Neuron (in vitro differentiated cells): ENCODE results near the gene UGT1A4.

Experiments used
- H2AFZ ChIP-seq: one replicate; pipeline ENCODE4 v1.6.1; 2013; ENCODE audit warnings: low read depth, mild to moderate bottlenecking, inconsistent platforms, low read length, moderate library complexity
- H3K27me3 ChIP-seq: one replicate; pipeline ENCODE4 v1.6.1; 2013; ENCODE audit warnings: low read length; ENCODE audit not compliant: insufficient read depth
- H3K36me3 ChIP-seq: one replicate; pipeline ENCODE4 v1.6.1; 2013; ENCODE audit warnings: low read length; ENCODE audit not compliant: insufficient read depth
- H3K4me1 ChIP-seq: one replicate; pipeline ENCODE4 v1.6.1; 2013; ENCODE audit warnings: low read length; ENCODE audit not compliant: insufficient read depth
- H3K4me3 ChIP-seq: 2 replicates; pipeline ENCODE4 v1.5.1; 2013; ENCODE audit warnings: mild to moderate bottlenecking, low read length, moderate library complexity
- H3K9me3 ChIP-seq: one replicate; pipeline ENCODE4 v1.6.1; 2013; ENCODE audit warnings: low read length

The UGT1A4 gene

DNA sequence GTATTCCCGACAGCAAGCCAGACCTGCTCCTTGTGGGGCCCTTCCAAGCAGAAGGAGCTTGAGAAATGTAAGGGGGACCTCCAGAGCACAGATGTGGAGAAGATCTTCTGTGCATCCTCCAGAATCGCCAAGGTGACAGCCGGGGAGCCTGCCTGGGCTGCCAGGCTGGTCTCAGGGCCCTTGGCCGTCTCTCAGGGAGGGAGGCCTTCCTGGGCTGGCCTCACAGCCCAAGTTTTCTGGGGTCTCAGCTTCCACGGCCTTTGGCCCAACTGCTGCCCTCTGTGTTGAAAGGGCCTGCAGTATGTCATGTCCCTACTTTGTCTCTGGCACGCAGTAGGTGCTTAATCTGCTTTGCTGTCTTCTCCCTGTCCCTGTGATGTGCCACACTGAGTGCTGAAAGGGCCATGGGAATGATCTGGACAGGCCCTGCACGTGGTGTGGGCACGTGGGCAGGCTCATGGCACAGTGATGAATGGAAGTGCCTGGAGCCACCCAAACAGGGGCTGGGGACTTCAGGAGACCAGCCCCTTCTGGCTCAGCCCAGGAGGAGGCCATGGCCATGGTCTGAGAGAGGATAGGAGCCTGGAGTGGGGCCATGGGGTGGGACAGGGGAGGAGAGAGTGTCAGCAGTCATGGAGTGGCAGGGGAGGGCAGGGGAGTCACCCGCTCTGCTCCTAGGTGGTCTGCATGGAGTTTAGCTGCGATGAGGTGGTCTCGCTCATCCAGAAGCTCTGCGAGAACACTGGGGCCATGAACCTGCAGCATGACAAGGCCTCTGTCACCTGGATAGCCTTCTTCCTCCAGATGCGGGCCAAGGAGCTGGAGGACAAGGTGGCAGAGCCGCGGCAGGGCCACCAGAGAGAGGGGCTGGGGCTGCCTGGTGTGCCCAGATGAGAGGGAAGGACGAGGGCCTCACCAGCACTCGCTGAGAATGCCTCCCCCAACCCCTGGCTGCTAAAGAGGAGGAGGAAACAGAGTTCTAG is 100.4 kb downstream of the UGT1A4 start:
- H3K9me3 ChIP-seq: no peaks in the 10 kb centered on the region
- H3K27me3 ChIP-seq: no peaks in the 10 kb centered on the region
- no peaks in the 10 kb centered on the region for H3K4me1 ChIP-seq
- H3K4me3 ChIP-seq: no peak overlapping the region
- no peaks in the 10 kb centered on the region for H3K36me3 ChIP-seq
- no peak overlapping the region for H2AFZ ChIP-seq

DNA sequence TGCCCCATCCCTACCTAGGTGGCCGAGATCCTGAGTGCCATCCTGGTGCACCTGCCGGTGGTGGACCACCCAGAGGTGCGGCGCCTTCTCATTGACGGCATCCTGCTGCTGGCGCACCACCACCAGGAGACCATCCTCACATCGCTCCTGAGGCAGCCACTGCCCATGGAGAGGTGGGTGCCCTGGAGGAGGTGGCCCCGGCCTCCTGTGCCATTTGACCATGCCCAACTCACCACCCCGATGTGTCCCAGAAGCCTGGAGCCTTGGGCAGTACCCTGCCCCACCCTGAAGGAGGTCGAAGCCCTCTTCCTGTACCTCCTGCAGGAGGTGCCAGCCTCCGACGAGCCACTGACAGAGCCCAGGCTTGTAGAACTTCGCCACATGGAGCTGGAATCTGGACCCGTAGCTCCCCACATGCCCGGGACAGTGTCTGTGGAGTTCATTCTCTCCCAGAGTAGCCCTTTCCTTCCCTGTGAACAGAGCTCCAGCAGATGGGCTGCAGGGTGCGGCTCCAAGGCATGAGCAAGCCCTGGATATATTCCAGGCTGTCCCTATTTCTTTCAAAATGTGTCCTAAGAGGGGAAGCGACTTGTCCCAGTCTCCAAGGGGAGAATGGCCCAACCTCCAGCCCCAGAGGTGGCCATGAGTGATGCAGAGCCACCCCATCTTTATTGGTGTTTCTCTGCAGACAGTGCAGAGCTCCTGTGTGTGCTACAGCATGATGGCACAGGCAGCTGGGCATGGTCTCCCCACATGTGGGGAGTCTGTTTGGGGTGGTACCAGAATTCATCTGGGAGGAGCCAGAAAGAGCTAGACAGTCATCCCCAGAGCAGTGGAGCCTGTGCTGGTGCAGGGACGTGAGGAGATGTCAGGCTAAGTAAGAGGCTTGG is 101.6 kb downstream of the UGT1A4 start:
- Histone ChIP-seq H3K9me3 (no peaks in the 10 kb centered on the region), H3K27me3 (no peaks in the 10 kb centered on the region)

GRCh38 chr2:233820774-233821105 is 102.2 kb downstream of the UGT1A4 start:
- Histone ChIP-seq H3K4me3 (no peak overlapping the region), H3K27me3 (no peaks in the 10 kb centered on the region), H3K36me3 (no peaks in the 10 kb centered on the region), H3K4me1 (no peaks in the 10 kb centered on the region), H2AFZ (no peak overlapping the region), H3K9me3 (no peaks in the 10 kb centered on the region)

More for the DNA sequence above, 101.6 kb downstream of the UGT1A4 start:
- Histone ChIP-seq H2AFZ (no peak overlapping the region), H3K4me3 (no peak overlapping the region), H3K36me3 (no peaks in the 10 kb centered on the region), H3K4me1 (no peaks in the 10 kb centered on the region)

DNA sequence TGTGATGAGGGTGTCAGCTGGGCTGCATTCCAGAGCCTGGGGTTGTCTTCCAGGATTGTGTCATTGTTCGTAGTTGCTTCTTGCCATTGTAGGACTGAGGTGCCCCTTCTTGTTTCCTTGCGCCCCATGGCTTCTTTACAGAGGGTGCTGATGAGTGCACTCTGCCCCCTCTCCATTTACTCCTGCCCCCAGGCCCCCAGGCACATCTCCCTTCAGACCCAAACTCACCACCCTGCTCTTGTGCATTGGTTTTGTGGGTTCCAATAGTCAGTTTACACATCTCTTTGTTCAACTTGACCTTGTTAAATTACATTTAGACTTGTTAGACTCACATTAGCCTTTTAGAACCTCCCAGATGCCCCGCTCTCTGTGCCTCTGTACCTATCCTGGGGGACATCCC is 102.7 kb downstream of the UGT1A4 start:
- Histone ChIP-seq H2AFZ (no peak overlapping the region), H3K27me3 (no peaks in the 10 kb centered on the region), H3K4me1 (no peaks in the 10 kb centered on the region), H3K36me3 (no peaks in the 10 kb centered on the region), H3K4me3 (no peak overlapping the region), H3K9me3 (no peaks in the 10 kb centered on the region)

DNA sequence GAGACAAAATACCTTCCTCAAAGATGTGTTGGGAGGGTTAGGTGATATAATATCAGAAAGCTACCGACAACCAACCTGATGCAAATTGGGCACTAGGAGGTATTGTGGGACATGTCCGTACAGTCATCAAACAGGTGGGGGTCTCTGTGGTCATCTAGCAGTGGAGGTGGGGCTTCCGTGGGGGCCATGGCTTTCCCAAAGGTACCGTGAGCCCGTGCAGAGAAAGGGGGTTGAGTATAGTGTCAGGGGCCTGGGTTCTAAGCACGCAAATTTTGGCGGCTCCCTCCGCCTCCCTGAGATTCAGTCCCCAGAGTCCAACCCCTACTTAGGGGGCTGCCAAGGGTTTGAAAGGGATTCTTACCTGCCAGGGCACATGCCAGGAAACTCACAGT is 103.2 kb downstream of the UGT1A4 start:
- Histone ChIP-seq H3K9me3 (no peaks in the 10 kb centered on the region), H3K36me3 (no peaks in the 10 kb centered on the region), H3K4me3 (no peak overlapping the region), H3K27me3 (no peaks in the 10 kb centered on the region), H3K4me1 (no peaks in the 10 kb centered on the region), H2AFZ (no peak overlapping the region)

GRCh38 chr2:233822101-233822771 is 103.7 kb downstream of the UGT1A4 start:
- Histone ChIP-seq H3K4me1 (no peaks in the 10 kb centered on the region), H3K4me3 (no peak overlapping the region), H3K9me3 (no peaks in the 10 kb centered on the region), H3K27me3 (no peaks in the 10 kb centered on the region), H2AFZ (no peak overlapping the region), H3K36me3 (no peaks in the 10 kb centered on the region)
